ENCODE data around the gene SOCS3.

The SOCS3 gene

GRCh38 chr17:78366109-78366848 lies 6.4 kb upstream of the SOCS3 start:
- no peak for DNase-seq

DNA sequence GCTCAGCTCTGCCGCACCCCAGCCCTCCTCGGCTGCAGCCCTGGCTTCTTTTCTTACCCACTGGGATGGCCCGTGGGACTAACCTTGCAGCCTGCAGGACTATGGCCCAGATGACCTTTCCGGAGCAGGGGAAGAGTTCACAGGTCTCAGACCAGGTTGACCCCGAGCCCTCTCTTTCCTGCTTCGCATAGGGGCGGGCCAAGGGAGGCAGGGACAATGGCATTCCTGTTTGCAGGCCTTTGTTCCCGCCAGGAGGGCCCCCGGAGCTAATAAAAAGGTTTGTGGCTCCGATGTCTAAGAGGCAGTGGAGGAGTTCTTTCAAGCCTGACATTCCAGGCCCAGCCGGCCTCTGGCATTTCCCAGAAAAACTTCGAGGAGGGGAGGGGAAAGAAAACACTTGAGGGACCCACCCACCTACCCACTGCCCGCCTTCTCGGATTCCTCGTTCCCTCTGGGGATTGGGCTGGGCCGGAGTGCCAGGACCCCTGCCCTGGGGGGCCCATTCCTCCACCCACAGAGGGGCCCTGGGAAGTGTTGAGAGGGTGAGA lies 5.8 kb upstream of the SOCS3 start:
- no peak for DNase-seq

DNA sequence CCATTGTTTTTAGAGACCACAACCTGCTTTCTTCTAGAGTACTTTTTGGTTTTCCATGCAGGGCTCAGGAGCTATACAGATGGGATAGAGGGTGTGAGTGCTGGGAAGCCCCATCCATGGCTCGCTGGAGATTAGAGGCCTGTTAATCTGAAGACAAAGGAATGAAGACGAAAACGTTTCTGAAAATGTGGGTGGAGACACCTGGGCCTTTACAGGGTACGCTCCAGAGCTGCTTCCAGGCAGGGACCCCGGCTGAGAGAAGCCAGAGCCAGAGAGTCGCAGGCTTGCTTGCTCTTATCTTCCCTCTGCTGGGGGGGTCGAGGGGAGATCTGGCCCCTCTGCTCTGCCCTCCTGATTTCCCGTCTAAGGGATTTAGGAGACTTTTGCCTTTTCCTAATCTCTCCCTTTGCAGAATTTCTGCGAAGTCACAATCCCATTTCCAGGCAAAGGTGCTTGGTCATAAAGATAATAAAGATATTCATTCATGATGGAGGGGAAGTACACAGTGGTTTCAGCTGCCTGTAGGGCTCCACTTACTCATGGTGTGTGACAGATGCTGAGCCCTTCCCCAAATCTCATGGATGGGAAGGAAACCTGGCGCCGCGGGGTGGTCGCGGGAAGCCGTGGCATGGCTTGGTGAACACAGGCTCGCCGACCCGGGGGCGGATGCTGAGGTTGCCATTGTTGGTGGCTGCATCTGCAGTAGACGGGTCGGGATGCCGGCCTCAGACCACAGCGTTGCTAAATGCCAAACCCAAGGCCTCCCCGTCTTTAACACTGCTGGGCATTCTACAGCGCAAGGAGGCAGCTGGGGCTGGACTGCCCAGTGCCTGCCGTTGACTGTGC lies 4.8 kb upstream of the SOCS3 start:
- DNase-seq = no peak

GRCh38 chr17:78362671-78363070 lies 2.8 kb upstream of the SOCS3 start:
- DNase-seq = no peak

GRCh38 chr17:78362232-78362631 lies 2.4 kb upstream of the SOCS3 start:
- DNase-seq = no peak

DNA sequence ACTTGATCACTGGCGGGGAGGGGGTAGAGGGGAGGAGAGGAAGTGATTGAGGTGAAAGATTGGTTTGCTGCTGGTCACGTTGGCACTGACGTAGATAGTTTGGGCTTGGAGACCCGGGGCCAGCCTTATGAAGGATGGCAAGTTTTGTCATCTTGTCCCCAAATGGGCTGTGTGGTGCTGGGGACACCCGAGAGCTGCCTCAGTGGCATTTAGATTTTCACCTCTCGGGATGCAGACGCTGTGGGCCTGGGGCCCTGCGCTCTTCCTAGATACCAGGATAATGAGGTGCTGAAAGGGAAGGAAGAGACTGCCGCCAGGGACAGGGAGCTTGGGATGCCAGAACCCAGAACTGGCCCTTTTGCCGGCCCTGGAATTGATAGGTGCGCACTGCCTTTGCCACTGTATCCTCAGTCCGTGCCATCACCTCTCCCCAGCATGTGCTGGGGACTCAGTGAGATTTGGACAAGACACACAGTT lies 1.4 kb upstream of the SOCS3 start:
- DNase-seq = no peak

- DNase-seq = peak; percentile 81 to 86
These were observed 721 bp upstream of the SOCS3 start for GRCh38 chr17:78360371-78361224.

DNA sequence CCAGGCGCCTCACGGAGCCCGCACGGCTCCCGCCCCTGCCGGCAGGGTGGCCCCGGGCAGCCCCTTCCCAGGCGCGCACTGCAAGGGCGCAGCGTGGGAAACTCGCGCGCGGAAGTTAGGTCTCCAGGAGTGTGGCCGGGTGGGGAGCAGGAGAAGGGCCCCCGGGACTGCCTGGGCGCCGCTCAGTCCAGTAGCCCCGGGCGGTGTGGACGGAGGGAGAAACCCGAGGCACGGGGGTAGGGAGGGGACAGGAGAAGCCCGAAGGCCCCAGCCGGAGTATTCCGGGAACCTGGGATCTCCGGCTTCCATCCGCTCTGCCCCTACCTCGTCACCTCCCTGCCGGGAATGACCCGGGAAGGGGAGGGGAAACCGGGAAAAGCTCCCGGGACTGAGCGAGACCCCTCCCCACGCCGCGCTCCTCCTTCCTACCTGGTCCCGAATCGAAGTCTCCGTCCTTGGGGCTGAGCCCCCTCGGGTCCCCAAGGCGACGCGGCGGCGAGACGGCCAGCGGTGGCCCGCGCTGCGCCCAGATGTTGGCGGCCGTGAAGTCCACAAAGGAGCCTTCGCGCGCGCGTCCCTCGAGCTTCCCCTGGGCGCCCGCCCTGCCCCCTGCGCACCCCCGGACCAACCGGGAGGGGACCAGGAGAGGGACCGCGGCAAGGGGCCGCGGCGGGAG lies 418 bp downstream of the SOCS3 start:
- no peak for DNase-seq

DNA sequence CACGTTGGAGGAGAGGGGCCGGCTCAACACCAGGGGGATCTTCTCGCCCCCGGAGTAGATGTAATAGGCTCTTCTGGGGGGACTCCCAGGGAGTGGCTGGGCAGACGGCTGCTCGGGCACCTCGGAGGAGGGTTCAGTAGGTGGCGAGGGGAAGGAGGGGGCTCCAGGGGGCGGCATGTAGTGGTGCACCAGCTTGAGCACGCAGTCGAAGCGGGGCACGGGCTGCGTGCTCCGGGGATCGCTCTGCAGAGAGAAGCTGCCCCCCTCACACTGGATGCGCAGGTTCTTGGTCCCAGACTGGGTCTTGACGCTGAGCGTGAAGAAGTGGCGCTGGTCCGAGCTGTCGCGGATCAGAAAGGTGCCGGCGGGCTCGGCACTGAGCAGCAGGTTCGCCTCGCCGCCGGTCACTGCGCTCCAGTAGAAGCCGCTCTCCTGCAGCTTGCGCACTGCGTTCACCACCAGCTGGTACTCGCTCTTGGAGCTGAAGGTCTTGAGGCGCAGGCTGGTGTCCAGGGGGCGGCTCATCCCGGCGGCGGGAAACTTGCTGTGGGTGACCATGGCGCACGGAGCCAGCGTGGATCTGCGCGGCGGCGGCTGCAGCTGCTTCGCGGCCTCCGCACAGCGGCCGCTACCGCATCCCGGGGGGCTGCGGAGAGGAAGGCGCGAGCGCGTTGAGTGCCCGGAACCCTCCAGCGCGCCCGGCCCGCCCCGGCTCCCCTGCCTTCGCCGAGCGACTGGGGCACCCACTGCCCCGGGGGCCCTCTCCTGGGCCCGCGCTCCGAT lies 1.1 kb downstream of the SOCS3 start:
- no peak for DNase-seq

- DNase-seq = no peak
These were observed 2.0 kb downstream of the SOCS3 start for GRCh38 chr17:78357672-78358537.

DNA sequence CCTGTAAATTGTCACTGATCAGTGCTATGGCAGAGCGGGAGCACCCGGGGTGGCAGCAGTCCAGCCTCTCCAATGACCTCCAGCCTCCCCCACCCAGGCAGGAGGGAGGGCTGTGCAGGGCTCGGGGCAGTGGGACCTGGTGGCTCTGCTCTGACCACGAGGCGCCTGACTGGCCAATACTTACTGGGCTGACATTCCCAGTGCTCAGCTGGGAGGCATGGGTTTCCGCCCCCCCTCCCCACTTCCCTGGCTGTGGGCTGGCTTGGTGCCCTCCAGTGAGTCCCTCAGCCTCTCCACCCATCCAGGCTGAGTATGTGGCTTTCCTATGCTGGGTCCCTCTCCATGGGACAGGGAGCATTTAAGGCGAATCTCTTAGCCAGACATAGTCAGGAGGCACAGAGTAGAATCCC lies 2.7 kb downstream of the SOCS3 start:
- no peak for DNase-seq

GRCh38 chr17:78356101-78356713 lies 3.7 kb downstream of the SOCS3 start:
- DNase-seq = peak; percentile 87 to 88

DNA sequence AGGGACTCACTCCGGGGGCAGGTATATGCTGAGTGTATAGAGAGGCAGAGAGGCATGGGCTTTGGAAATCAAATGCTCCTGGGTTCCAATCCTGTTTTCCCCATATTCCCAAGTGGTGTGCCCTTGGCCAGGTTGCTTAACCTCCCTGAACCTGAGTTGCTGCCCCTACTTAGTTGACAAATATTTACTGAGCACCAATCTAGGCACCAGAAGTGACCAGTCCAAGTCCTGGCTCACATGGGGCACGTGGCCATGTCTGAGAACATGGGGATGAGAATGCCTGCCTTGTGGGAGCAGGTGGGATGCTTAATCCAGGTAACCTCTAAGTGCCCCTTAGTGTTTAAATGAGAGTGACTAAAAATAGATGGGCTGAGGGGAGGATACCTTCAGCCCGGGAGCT lies 4.2 kb downstream of the SOCS3 start:
- DNase-seq = no peak

DNA sequence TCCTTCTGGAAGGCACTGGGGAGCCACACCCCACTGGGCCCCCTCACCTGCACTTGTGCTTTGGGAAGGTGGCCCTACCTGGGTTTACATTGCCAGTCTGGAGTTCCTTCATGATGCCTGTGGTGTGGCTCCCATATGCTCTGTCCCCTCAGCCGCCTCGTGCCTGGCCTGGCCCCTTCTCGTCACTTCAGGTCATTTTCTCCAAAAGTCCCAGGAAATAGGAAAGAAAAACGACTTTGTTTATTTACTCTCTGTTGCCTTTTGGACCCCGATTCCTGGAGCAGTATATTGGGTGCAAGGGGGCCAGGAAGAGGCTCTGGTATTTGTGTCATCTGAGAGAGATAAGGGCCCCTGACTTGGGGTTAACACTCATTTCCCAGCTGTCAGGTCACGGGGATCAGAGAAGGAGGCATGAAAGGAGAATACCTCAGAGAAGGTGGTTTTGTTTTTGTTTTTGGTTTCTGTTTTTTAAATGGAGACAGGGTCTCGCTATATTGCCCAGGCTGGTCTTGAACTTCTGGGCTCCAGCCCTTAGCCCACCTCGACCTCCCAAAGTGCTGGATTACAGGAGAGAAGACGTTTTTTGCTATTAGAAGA lies 4.7 kb downstream of the SOCS3 start:
- DNase-seq = no peak

- no peak for DNase-seq
These were observed 6.0 kb downstream of the SOCS3 start for GRCh38 chr17:78353834-78354233.

GRCh38 chr17:78351449-78352006 lies 8.3 kb downstream of the SOCS3 start:
- no peak for DNase-seq

- DNase-seq = peak in 1 of 2 experiments; percentile 29
These were observed 9.8 kb downstream of the SOCS3 start for GRCh38 chr17:78349891-78350642.

DNA sequence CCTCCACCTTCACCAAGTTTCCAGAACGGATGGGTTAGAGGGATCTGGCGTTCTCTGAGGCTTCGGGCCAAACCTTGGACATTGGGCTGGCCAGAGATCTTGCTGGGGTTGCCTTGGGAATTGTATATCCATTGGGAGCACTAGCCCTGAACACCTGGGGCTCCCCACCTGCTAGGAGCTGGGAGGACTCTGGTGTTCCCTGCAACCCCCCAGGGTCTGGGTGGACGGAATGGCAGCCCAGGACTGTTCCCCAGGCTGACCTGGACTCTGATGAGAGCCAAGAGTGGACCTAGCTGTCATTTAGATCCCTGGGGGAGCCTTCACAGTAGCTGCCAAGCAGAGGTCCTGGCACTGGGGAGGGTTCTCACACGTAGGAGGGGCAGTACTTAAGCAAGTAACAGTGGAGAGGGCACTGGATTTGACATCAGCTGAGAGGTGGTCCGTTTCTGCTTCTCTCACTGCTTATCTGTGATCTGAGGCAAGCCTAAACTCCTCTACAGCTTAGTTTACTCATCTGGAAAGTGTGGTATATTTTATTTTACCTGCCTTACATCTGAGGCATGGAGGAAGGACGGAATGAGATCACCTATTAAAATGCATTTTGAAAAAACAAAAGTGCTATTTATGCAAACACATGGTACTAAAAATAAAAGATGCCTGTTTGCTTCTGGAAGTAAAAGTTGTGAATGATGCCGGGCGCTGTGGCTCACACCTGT lies 11.7 kb downstream of the SOCS3 start:
- no peak for DNase-seq

All from Kasumi-1 (cell line).